Measurements from ENCODE around the gene HHIPL1.
A peak's percentile ranks its signal among the peaks of the same experiment; 100 is the strongest.

Gene HHIPL1

DNA sequence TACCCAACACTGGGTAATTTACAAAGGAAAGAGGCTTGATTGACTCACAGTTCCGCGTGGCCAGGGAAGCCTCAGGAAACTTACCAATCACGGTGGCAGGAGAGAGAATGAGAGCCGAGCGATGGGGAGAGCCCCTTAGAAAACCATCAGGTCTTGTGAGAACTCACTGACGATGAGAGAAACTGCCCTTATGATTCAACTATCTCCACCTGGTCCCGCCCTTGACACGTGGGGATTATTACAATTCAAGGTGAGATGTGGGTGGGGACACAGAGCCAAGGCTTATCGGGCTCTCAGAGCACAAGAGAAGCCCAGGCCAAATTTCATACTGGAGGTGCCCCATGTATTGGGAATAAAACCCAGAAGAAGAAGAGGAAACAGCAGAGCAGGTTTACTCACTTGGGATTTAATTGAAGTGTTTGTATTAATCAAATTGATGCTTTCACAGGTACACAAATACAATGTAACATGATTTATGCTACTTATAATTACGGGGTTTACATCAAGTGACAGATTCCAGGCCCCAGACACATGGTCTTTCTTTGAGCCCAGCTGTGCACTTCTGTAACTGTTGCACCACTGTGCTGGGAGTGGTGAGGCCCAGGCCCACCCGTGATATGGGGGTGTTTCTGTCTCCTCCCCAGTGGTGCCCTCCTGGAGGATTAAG is 32.7 kb upstream of the HHIPL1 start:
- no peak for DNase-seq

DNA sequence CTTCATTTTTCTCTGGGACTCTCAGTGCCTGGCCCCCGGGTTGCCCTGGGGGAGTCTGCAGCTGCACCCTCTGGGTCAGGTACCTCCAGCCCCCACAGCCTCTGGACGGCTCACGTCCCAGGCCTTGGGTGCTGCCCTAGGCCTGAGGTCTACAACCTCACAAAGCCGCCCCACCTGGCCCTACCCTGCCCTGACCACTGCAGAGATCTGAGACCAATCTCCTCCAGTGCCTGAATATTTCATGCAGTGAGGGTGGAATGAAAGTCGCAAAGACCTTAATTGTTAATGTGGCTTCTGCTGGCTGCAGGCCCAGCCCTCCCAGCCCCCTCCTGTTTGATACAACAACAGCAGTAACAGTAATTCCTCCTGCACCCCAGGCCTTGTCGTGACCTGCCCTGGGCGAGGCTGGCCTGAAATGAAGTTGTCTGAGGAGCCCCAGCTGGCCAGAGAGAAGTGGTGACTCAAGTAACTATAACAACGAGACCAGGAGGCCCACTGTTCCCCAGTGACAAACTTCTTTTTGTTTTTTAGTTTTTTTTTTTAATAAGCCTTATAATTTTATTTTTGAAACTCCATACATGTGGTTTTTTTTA is 32.1 kb upstream of the HHIPL1 start:
- DNase-seq, result no peak

- no peak for DNase-seq
Measured at GRCh38 chr14:99615497-99616157, 29.3 kb upstream of the HHIPL1 start.

DNA sequence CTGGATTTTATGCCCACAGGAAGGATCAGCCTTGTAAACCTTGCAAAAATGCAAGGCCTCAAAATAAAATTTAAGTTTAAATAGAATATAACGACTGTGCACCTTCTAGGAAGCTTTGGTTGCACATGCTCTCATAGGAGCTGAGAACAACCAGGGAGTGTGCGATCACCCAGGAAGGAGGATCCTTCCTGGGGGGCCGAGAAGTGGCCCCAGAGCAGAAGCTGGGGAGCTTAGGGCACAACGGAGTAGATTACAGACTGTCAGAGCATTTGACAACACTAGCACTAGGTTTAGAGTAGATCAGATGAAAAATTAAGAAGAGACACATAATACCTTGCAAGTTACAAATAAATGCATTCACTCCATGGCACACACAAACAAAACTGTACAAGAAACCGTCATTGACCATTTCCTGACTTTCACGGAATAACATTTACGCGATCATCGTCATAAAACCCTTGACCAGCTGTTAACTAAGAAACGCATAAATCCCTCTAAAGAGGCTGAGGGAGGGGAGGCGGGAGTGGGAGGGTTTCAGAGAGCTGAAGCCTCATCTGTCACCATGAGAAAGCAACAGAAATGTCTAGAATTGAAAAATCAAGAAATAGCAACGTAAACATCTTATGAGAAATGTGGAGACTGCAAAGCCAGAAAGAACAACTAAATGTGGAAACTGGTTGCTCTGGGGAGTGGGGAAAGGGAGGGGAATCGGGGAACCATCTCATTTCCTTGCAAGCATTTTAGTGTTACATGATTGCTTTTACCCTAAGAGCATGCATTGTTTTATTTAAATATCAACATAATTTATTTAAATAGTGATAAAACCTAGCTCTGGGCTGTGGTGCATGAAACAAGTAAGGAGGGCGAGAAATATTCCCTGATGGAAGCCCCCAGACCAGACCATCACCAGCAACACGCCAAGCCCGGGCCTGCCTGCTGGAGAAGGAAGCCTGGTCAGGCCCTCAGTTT is 27.8 kb upstream of the HHIPL1 start:
- no peak for DNase-seq

GRCh38 chr14:99619835-99620834 is 24.8 kb upstream of the HHIPL1 start:
- DNase-seq, result no peak

- no peak for DNase-seq
Measured at GRCh38 chr14:99621948-99622347, 23.0 kb upstream of the HHIPL1 start.

- DNase-seq, result no peak
Measured at GRCh38 chr14:99624024-99624423, 20.9 kb upstream of the HHIPL1 start.

- DNase-seq, result no peak
Measured at GRCh38 chr14:99624971-99625370, 20.0 kb upstream of the HHIPL1 start.

DNA sequence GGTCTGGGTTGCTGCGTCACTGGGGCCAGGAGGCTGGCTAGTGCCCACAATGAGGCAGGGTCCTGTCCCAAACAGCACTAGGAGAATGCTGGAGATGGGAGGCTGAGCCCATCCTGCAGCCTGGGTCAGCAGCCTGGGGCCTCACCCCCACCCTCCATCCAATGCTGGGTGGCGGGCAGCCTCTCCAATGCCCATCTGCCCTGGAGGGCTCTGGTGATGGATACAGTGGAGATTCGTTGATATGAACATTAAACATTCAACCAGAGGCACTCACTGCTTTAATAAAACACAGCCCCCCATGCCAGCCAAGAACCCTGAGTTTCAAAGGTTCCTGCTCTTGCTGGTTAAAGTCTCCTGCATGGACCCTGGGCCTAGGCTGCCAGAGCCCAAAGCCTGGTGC is 19.5 kb upstream of the HHIPL1 start:
- DNase-seq, result no peak

- no peak for DNase-seq
Measured at GRCh38 chr14:99626041-99626648, 18.8 kb upstream of the HHIPL1 start.

GRCh38 chr14:99627100-99627499 is 17.8 kb upstream of the HHIPL1 start:
- DNase-seq, result no peak

- no peak for DNase-seq
Measured at GRCh38 chr14:99627510-99628381, 17.2 kb upstream of the HHIPL1 start.

DNA sequence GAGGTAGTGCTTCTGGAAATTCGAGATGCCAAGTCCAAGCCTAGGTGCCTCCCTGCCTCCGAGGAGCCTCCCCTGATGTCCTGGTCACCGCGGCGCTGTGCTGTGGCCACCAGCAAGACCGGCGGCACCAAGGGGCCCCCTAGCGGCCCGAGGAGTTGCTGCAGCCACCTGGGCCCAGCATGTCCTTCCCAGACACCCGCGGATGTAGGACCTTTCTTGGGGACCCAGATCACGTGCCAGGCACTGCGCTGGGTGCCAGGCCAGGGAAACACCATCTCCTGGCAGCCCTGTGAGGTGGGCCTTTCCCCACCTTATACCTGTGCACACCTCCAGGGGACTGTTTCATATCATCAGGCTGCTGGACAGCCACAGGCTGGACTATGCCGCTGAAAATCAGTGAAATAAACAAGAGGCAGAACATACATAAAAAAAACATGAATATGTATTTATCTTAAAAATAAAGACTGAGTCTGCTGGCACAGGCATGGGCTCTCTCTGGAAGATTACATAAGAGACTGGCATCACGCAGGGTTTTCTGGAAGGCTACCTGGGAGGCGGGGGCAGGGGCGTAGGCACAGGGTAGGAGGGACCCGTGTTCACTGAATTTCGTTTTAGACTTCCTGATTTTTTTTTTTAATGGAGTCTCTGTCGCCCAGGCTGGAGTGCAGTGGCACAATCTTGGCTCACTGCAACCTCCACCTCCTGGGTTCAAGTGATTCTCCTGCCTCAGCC is 15.9 kb upstream of the HHIPL1 start:
- peak; percentile 25 for DNase-seq

- DNase-seq, result no peak
Measured at GRCh38 chr14:99630202-99630601, 14.7 kb upstream of the HHIPL1 start.

DNA sequence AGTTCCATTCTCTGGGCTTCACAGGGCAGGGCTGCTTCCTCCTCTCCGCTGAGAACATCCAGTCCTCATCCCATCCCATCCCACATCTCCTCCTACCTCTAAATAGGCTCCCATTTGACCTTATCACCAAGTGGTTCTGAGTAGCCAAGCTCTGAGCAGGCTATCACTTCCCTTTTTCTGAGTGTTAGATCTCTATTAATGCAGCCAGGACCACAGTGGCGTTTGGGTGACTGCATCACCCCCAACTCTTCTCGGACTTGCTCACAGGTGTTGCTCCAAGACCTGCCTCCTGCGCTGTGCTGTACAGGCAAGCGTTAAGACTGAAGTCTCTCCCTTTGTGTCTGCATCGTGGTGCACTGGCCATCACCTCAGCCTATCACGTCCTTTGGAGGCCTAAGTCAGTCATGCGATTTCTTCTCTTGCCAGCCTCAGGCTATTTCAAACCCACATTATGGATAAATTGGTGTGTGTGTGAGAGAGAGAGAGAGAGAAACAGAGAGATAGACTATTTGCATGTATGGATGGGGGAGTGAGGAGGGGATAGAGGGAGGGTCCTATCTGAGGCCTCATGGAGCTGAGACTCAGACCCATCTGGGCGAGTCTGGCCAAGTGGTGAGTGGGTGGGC is 12.4 kb upstream of the HHIPL1 start:
- DNase-seq, result peak; percentile 18

DNA sequence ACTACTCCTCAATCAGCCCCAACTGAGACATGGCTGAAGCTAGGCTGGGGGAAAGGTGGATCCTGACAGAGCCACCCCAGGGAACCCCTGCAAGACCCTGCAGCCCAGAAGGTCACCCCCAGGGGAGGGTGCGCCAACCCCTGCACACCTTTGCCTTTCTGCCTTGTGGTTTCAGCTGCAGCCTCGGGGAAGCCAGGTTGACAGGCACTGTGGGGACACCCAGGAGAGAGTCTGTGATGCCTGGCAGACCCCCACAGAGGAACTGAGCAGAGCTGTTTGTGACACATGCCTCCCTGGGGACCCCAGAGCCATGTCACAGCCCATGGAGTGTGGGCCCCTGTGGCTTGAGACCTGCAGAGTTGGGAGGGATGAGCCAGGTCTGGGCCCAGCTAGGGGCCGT is 11.8 kb upstream of the HHIPL1 start:
- no peak for DNase-seq

DNA sequence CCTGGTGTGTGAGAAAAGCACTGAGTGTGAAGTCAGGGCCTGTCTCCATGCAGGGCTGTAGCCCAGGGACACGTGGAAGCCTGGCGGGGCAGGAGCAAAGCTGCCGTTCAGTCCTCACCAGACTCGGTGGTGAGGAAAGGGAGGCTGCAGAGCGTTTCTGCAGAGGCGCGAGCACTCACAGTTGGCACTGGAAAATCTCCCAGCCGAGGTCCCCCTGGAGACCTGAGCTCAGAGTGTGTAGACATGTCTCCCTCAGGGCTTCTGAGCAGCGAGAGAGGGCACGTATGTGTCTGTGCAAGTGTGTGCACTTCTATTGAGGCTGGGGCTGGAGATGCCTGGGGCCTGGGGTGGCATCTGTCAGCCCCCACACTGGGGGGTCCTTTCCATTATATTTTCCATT is 11.0 kb upstream of the HHIPL1 start:
- DNase-seq, result no peak

- no peak for DNase-seq
Measured at GRCh38 chr14:99634443-99634842, 10.5 kb upstream of the HHIPL1 start.

- no peak for DNase-seq
Measured at GRCh38 chr14:99635116-99635515, 9.8 kb upstream of the HHIPL1 start.
